Activated CD4-positive, alpha-beta T cell treated with anti-CD3 and anti-CD28 coated beads, Interleukin-2, amount 50 U/mL, for 24 hours (primary cell): ENCODE measurements around the gene CFAP107.
"Not testable (repeated sequence)": the region's sequence is repeated elsewhere in the genome, so short reads cannot be mapped to it uniquely, and the experiment has no call there.

Source experiments
- DNase-seq, 2 donors: peaks; one replicate each; pipeline ENCODE4 v3.0.0-alpha.2; 2020; ENCODE audit warnings: low read depth in 1 of 2, low spot score in 1 of 2

The CFAP107 gene

GRCh38 chr1:12745992-12746323 lies at the start of gene CFAP107:
Gene CFAP107, plus strand, starts transcription at chr1:12746200. Its CDS starts 231 bp downstream, at chr1:12746431.
- DNase-seq: no peak

GRCh38 chr1:12696658-12697057 lies 49.3 kb upstream of the CFAP107 start:
- no peak for DNase-seq

- no peak for DNase-seq
These were observed 48.6 kb upstream of the CFAP107 start for GRCh38 chr1:12697397-12697796.

- no peak for DNase-seq
These were observed 42.1 kb upstream of the CFAP107 start for GRCh38 chr1:12703821-12704451.

- DNase-seq: no peak
These were observed 39.9 kb upstream of the CFAP107 start for GRCh38 chr1:12706061-12706460.

GRCh38 chr1:12708396-12709090 lies 37.5 kb upstream of the CFAP107 start:
- DNase-seq: no peak

- DNase-seq: no peak
These were observed 36.9 kb upstream of the CFAP107 start for GRCh38 chr1:12709091-12709491.

GRCh38 chr1:12709696-12710095 lies 36.3 kb upstream of the CFAP107 start:
- no peak for DNase-seq

- DNase-seq: no peak
These were observed 34.5 kb upstream of the CFAP107 start for GRCh38 chr1:12711536-12711935.

- no peak for DNase-seq
These were observed 33.9 kb upstream of the CFAP107 start for GRCh38 chr1:12712076-12712475.

GRCh38 chr1:12712929-12713328 lies 33.1 kb upstream of the CFAP107 start:
- no peak for DNase-seq

GRCh38 chr1:12713651-12714050 lies 32.3 kb upstream of the CFAP107 start:
- not testable (repeated sequence) for DNase-seq

GRCh38 chr1:12714710-12715475 lies 31.1 kb upstream of the CFAP107 start:
- DNase-seq: no peak

- no peak for DNase-seq
These were observed 30.0 kb upstream of the CFAP107 start, which contains the start of gene AADACL3 for GRCh38 chr1:12715896-12716437. Gene AADACL3, plus strand, starts transcription at chr1:12716110. Its CDS starts 67 bp downstream, at chr1:12716177.

GRCh38 chr1:12717301-12717838 lies 28.6 kb upstream of the CFAP107 start:
- DNase-seq: no peak

GRCh38 chr1:12722626-12723025 lies 23.4 kb upstream of the CFAP107 start:
- DNase-seq: no peak

GRCh38 chr1:12728391-12728790 lies 17.6 kb upstream of the CFAP107 start:
- DNase-seq: no peak

GRCh38 chr1:12730156-12730555 lies 15.8 kb upstream of the CFAP107 start:
- no peak for DNase-seq

GRCh38 chr1:12731084-12731483 lies 14.9 kb upstream of the CFAP107 start:
- not testable (repeated sequence) for DNase-seq

- DNase-seq: no peak
These were observed 11.3 kb upstream of the CFAP107 start for GRCh38 chr1:12734651-12735050.

GRCh38 chr1:12738934-12739333 lies 7.1 kb upstream of the CFAP107 start:
- DNase-seq: no peak

- DNase-seq: no peak
These were observed 6.4 kb upstream of the CFAP107 start for GRCh38 chr1:12739613-12740012.
